GM23338 (cell line): ENCODE measurements around the gene NPAS4. TPM values are rescaled to one million over a fixed set of nuclear protein-coding genes. Genes with fewer than 3 reads are reported as not detected.

ENCODE experiments used
- ATAC-seq: fragments of 200-7000 bp; cut with Tn5 transposase; 3 replicates; pipeline ENCODE4 v1.9.1; 2020
- DNase-seq: peaks from one replicate; pipeline ENCODE4 v3.0.0-alpha.2; 2015; ENCODE audit warnings: low spot score
- H2AFZ ChIP-seq: fragments of 200-600 bp; sonication (generic); 2 replicates; pipeline ENCODE4 v1.8.0; 2016; ENCODE audit warnings: antibody characterized with exemption, mild to moderate bottlenecking, moderate library complexity
- H3F3A ChIP-seq: fragments of 200-600 bp; sonication (generic); replicated peaks from 2 replicates; pipeline ENCODE4 v1.8.0; 2017; ENCODE audit warnings: antibody characterized with exemption, mixed run types, low read depth
- H3K27ac ChIP-seq: fragments of 200-600 bp; sonication (generic); 2 replicates; pipeline ENCODE4 v1.6.1; 2016; ENCODE audit warnings: low read depth
- H3K27me3 ChIP-seq: fragments of 200-600 bp; sonication (generic); 2 replicates; pipeline ENCODE4 v1.8.0; 2016; ENCODE audit warnings: mild to moderate bottlenecking, mixed run types, moderate library complexity; ENCODE audit not compliant: insufficient read depth
- H3K36me3 ChIP-seq: fragments of 200-600 bp; sonication (generic); 2 replicates; pipeline ENCODE4 v1.8.0; 2016; ENCODE audit warnings: mild to moderate bottlenecking; ENCODE audit not compliant: insufficient read depth
- H3K4me1 ChIP-seq: fragments of 200-600 bp; sonication (generic); 2 replicates; pipeline ENCODE4 v1.8.0; 2016; ENCODE audit warnings: mild to moderate bottlenecking, moderate library complexity; ENCODE audit not compliant: insufficient read depth
- H3K4me2 ChIP-seq: fragments of 200-600 bp; sonication (generic); 2 replicates; pipeline ENCODE4 v1.7.1; 2017; ENCODE audit warnings: mixed run types
- H3K4me3 ChIP-seq: fragments of 200-600 bp; sonication (generic); 2 replicates; pipeline ENCODE4 v1.6.1; 2016; ENCODE audit warnings: mixed run types
- H3K79me2 ChIP-seq: fragments of 200-600 bp; sonication (generic); replicated peaks from 2 replicates; pipeline ENCODE4 v1.8.0; 2017; ENCODE audit warnings: mild to moderate bottlenecking; ENCODE audit not compliant: insufficient read depth
- H3K9me2 ChIP-seq: fragments of 200-600 bp; sonication (generic); 2 replicates; pipeline ENCODE4 v1.8.0; 2017; ENCODE audit not compliant: insufficient read depth
- H4K20me1 ChIP-seq: fragments of 200-600 bp; sonication (generic); replicated peaks from 2 replicates; pipeline ENCODE4 v1.8.0; 2017; ENCODE audit warnings: mild to moderate bottlenecking; ENCODE audit not compliant: insufficient read depth
- H3K27ac Mint-ChIP-seq: 2 replicates; pipeline ENCODE4 v1.8.0; 2020; ENCODE audit warnings: inconsistent platforms, mild to moderate bottlenecking, moderate library complexity, mixed read lengths
- H3K27me3 Mint-ChIP-seq: 3 replicates; pipeline ENCODE4 v1.8.0; 2022; ENCODE audit warnings: low read depth, mild to moderate bottlenecking, moderate library complexity, mixed read lengths, inconsistent platforms; ENCODE audit not compliant: insufficient read depth, poor library complexity
- H3K36me3 Mint-ChIP-seq: 3 replicates; pipeline ENCODE4 v1.8.0; 2021; ENCODE audit warnings: low read depth, mild to moderate bottlenecking, inconsistent platforms, moderate library complexity, mixed read lengths
- H3K4me1 Mint-ChIP-seq: 3 replicates; pipeline ENCODE4 v1.8.0; 2020; ENCODE audit warnings: mild to moderate bottlenecking, inconsistent platforms, mixed read lengths
- H3K4me3 Mint-ChIP-seq: 3 replicates; pipeline ENCODE4 v1.8.0; 2021; ENCODE audit warnings: moderate library complexity, mild to moderate bottlenecking, inconsistent platforms, mixed read lengths
- H3K9me3 Mint-ChIP-seq: 3 replicates; pipeline ENCODE4 v1.8.0; 2020; ENCODE audit warnings: moderate library complexity, mild to moderate bottlenecking, inconsistent platforms, mixed read lengths
- CREB1 ChIP-seq: fragments of 250-450 bp; sonication (Bioruptor Pico); IDR thresholded peaks from 2 replicates; pipeline ENCODE4 v1.5.0; 2020; ENCODE audit warnings: low read depth, mild to moderate bottlenecking, moderate library complexity
- EZH2 ChIP-seq: fragments of 200-600 bp; sonication (generic); IDR thresholded peaks from one replicate; pipeline ENCODE4 v1.8.0; 2017; ENCODE audit warnings: antibody characterized with exemption, mild to moderate bottlenecking, low read depth; ENCODE audit not compliant: unreplicated experiment
- EZH2phosphoT487 ChIP-seq: fragments of 200-600 bp; sonication (generic); IDR thresholded peaks from one replicate; pipeline ENCODE4 v1.8.1; 2018; ENCODE audit warnings: antibody characterized with exemption; ENCODE audit not compliant: unreplicated experiment
- JUNB ChIP-seq: IDR thresholded peaks from one replicate; pipeline ENCODE4 v1.6.1; 2016; ENCODE audit warnings: antibody characterized with exemption; ENCODE audit not compliant: unreplicated experiment
- NANOG ChIP-seq: IDR thresholded peaks from 2 replicates; pipeline ENCODE4 v1.6.1; 2016; ENCODE audit warnings: antibody characterized with exemption, borderline replicate concordance
- POLR2AphosphoS5 ChIP-seq: IDR thresholded peaks from 2 replicates; pipeline ENCODE4 v1.6.1; 2016; ENCODE audit warnings: antibody characterized with exemption, low read depth
- STAT1 ChIP-seq: IDR thresholded peaks from one replicate; pipeline ENCODE4 v1.6.1; 2016; ENCODE audit warnings: antibody characterized with exemption; ENCODE audit not compliant: unreplicated experiment
- ZNF114 ChIP-seq: fragments of 250-450 bp; sonication (Bioruptor Pico); IDR thresholded peaks from 2 replicates; pipeline ENCODE4 v1.5.0; 2020; ENCODE audit warnings: mild to moderate bottlenecking, moderate library complexity
- ZNF331 ChIP-seq: fragments of 250-450 bp; sonication (Bioruptor Pico); IDR thresholded peaks from 2 replicates; pipeline ENCODE4 v1.5.0; 2020; ENCODE audit warnings: low read depth, mild to moderate bottlenecking, moderate library complexity
- polyA plus RNA-seq: library from polyadenylated mRNA; unstranded; fragments of >200 nt; fragmentation: Nextera tagmentation; extraction: Ambion mirVana; gene quantifications from 2 replicates; pipeline ENCODE4 v1.2.1, GENCODE V29; 2016
- total RNA-seq: library from RNA; depleted of rRNA; stranded (reverse); fragments of >200 nt; shearing (Covaris generic); gene quantifications from 2 replicates; pipeline ENCODE4 v1.2.3, GENCODE V29; 2014
- TF ChIP-seq, protein P1 (sequence below): fragments of 250-450 bp; sonication (Bioruptor Pico); IDR thresholded peaks from 2 replicates; pipeline ENCODE4 v1.5.0; 2020; ENCODE audit warnings: mild to moderate bottlenecking, moderate library complexity
- TF ChIP-seq, protein P2 (sequence below), 2 experiments: fragments of 200-600 bp in 1 of 2; sonication (generic) in 1 of 2; conservative IDR thresholded peaks; 2 replicates each; pipeline versions ENCODE4 v1.5.1 to v1.6.1; 2016 to 2017; ENCODE audit warnings: antibody characterized with exemption in 2 of 2, low read depth in 2 of 2, mild to moderate bottlenecking in 2 of 2, moderate library complexity in 1 of 2
- TF ChIP-seq, protein P3 (sequence below): IDR thresholded peaks from 2 replicates; pipeline ENCODE4 v1.6.1; 2016; ENCODE audit warnings: antibody characterized with exemption
- TF ChIP-seq, protein P4 (sequence below): IDR thresholded peaks from one replicate; pipeline ENCODE4 v1.6.1; 2018; ENCODE audit warnings: antibody characterized with exemption; ENCODE audit not compliant: unreplicated experiment

NPAS4 gene
- total and polyA plus RNA-seq, 2 experiments from 2014 or later, result 0.71 to 0.97 TPM

DNA sequence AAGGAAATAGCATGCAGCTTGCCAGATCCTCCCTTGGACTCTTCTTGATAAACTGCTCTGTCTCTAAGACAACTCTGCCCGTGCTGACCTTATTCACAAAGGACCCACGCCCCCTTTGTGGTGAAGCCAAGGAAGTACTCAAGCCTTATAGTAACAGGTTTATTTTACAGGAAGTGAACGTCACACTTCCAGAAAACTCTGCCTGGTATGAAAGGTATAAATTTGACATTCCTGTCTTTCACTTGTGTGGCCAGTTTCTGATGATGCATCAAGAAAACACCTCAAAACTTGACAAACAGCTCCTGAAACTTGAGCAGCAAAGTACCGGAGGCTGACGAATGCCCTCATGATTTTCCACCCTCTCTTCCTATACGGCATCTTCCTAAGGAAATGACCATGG is 33.4 kb downstream of the NPAS4 start:
- no peak overlapping the region for H3K4me2 ChIP-seq
- H2AFZ ChIP-seq, result no peak overlapping the region
- H3K79me2 ChIP-seq, result no peaks in the 10 kb centered on the region
- no peak overlapping the region for H3K4me3 ChIP-seq
- Mint-ChIP-seq H3K27ac (no peak overlapping the region), H3K9me3 (no peaks in the 10 kb centered on the region; the same call in 2 of the 3 replicates), H3K36me3 (no peaks in the 10 kb centered on the region; the same call in 2 of the 3 replicates), H3K27me3 (peaks cover 13% of the 10 kb centered on the region), H3K4me3 (no peak overlapping the region), H3K4me1 (peaks cover 10% of the 10 kb centered on the region)
- DNase-seq (no peak), ATAC-seq (no peak)
- no peaks in the 10 kb centered on the region for H3K36me3 ChIP-seq
- TF ChIP-seq, protein P1, sequence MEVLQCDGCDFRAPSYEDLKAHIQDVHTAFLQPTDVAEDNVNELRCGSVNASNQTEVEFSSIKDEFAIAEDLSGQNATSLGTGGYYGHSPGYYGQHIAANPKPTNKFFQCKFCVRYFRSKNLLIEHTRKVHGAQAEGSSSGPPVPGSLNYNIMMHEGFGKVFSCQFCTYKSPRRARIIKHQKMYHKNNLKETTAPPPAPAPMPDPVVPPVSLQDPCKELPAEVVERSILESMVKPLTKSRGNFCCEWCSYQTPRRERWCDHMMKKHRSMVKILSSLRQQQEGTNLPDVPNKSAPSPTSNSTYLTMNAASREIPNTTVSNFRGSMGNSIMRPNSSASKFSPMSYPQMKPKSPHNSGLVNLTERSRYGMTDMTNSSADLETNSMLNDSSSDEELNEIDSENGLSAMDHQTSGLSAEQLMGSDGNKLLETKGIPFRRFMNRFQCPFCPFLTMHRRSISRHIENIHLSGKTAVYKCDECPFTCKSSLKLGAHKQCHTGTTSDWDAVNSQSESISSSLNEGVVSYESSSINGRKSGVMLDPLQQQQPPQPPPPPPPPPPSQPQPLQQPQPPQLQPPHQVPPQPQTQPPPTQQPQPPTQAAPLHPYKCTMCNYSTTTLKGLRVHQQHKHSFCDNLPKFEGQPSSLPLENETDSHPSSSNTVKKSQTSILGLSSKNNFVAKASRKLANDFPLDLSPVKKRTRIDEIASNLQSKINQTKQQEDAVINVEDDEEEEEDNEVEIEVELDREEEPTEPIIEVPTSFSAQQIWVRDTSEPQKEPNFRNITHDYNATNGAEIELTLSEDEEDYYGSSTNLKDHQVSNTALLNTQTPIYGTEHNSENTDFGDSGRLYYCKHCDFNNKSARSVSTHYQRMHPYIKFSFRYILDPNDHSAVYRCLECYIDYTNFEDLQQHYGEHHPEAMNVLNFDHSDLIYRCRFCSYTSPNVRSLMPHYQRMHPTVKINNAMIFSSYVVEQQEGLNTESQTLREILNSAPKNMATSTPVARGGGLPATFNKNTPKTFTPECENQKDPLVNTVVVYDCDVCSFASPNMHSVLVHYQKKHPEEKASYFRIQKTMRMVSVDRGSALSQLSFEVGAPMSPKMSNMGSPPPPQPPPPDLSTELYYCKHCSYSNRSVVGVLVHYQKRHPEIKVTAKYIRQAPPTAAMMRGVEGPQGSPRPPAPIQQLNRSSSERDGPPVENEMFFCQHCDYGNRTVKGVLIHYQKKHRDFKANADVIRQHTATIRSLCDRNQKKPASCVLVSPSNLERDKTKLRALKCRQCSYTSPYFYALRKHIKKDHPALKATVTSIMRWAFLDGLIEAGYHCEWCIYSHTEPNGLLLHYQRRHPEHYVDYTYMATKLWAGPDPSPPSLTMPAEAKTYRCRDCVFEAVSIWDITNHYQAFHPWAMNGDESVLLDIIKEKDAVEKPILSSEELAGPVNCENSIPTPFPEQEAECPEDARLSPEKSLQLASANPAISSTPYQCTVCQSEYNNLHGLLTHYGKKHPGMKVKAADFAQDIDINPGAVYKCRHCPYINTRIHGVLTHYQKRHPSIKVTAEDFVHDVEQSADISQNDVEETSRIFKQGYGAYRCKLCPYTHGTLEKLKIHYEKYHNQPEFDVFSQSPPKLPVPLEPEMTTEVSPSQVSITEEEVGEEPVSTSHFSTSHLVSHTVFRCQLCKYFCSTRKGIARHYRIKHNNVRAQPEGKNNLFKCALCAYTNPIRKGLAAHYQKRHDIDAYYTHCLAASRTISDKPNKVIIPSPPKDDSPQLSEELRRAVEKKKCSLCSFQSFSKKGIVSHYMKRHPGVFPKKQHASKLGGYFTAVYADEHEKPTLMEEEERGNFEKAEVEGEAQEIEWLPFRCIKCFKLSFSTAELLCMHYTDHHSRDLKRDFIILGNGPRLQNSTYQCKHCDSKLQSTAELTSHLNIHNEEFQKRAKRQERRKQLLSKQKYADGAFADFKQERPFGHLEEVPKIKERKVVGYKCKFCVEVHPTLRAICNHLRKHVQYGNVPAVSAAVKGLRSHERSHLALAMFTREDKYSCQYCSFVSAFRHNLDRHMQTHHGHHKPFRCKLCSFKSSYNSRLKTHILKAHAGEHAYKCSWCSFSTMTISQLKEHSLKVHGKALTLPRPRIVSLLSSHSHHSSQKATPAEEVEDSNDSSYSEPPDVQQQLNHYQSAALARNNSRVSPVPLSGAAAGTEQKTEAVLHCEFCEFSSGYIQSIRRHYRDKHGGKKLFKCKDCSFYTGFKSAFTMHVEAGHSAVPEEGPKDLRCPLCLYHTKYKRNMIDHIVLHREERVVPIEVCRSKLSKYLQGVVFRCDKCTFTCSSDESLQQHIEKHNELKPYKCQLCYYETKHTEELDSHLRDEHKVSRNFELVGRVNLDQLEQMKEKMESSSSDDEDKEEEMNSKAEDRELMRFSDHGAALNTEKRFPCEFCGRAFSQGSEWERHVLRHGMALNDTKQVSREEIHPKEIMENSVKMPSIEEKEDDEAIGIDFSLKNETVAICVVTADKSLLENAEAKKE (CRISPR knock-in tag), result no peak
- TF ChIP-seq CREB1 (CRISPR knock-in tag) (no peak), EZH2 (no peak), EZH2phosphoT487 (no peak), NANOG (no peak), STAT1 (no peak), JUNB (no peak), ZNF114 (CRISPR knock-in tag) (no peak), POLR2AphosphoS5 (no peak), ZNF331 (CRISPR knock-in tag) (no peak)
- TF ChIP-seq, protein P2, sequence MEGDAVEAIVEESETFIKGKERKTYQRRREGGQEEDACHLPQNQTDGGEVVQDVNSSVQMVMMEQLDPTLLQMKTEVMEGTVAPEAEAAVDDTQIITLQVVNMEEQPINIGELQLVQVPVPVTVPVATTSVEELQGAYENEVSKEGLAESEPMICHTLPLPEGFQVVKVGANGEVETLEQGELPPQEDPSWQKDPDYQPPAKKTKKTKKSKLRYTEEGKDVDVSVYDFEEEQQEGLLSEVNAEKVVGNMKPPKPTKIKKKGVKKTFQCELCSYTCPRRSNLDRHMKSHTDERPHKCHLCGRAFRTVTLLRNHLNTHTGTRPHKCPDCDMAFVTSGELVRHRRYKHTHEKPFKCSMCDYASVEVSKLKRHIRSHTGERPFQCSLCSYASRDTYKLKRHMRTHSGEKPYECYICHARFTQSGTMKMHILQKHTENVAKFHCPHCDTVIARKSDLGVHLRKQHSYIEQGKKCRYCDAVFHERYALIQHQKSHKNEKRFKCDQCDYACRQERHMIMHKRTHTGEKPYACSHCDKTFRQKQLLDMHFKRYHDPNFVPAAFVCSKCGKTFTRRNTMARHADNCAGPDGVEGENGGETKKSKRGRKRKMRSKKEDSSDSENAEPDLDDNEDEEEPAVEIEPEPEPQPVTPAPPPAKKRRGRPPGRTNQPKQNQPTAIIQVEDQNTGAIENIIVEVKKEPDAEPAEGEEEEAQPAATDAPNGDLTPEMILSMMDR (conservative IDR thresholded peaks at IDR 0.05; ENCODE audit: low read depth in 2 of 2), result no peak
- TF ChIP-seq, protein P3, sequence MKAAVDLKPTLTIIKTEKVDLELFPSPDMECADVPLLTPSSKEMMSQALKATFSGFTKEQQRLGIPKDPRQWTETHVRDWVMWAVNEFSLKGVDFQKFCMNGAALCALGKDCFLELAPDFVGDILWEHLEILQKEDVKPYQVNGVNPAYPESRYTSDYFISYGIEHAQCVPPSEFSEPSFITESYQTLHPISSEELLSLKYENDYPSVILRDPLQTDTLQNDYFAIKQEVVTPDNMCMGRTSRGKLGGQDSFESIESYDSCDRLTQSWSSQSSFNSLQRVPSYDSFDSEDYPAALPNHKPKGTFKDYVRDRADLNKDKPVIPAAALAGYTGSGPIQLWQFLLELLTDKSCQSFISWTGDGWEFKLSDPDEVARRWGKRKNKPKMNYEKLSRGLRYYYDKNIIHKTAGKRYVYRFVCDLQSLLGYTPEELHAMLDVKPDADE, result no peak
- TF ChIP-seq, protein P4, sequence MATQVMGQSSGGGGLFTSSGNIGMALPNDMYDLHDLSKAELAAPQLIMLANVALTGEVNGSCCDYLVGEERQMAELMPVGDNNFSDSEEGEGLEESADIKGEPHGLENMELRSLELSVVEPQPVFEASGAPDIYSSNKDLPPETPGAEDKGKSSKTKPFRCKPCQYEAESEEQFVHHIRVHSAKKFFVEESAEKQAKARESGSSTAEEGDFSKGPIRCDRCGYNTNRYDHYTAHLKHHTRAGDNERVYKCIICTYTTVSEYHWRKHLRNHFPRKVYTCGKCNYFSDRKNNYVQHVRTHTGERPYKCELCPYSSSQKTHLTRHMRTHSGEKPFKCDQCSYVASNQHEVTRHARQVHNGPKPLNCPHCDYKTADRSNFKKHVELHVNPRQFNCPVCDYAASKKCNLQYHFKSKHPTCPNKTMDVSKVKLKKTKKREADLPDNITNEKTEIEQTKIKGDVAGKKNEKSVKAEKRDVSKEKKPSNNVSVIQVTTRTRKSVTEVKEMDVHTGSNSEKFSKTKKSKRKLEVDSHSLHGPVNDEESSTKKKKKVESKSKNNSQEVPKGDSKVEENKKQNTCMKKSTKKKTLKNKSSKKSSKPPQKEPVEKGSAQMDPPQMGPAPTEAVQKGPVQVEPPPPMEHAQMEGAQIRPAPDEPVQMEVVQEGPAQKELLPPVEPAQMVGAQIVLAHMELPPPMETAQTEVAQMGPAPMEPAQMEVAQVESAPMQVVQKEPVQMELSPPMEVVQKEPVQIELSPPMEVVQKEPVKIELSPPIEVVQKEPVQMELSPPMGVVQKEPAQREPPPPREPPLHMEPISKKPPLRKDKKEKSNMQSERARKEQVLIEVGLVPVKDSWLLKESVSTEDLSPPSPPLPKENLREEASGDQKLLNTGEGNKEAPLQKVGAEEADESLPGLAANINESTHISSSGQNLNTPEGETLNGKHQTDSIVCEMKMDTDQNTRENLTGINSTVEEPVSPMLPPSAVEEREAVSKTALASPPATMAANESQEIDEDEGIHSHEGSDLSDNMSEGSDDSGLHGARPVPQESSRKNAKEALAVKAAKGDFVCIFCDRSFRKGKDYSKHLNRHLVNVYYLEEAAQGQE, result no peak
- no peaks in the 10 kb centered on the region for H3F3A ChIP-seq
- no peaks in the 10 kb centered on the region for H4K20me1 ChIP-seq
- H3K27ac ChIP-seq, result no peak overlapping the region
- no peaks in the 10 kb centered on the region for H3K4me1 ChIP-seq
- no peaks in the 10 kb centered on the region for H3K9me2 ChIP-seq
- H3K27me3 ChIP-seq, result no peaks in the 10 kb centered on the region
